GM19467 (cell line): ENCODE measurements around the gene C17orf107.
"Not testable (repeated sequence)": the region's sequence is repeated elsewhere in the genome, so short reads cannot be mapped to it uniquely, and the experiment has no call there.

Source experiments
- ATAC-seq: cut with Tn5 transposase; IDR thresholded peaks from one replicate; pipeline ENCODE4 v1.9.1; 2021; ENCODE audit warnings: mild to moderate bottlenecking, moderate library complexity; ENCODE audit not compliant: unreplicated experiment

C17orf107 gene

GRCh38 chr17:4899341-4900230 is at the start of gene C17orf107:
Gene C17orf107, plus strand, starts transcription at chr17:4899536. Its CDS starts 227 bp downstream, at chr17:4899763.
- ATAC-seq: no peak

DNA sequence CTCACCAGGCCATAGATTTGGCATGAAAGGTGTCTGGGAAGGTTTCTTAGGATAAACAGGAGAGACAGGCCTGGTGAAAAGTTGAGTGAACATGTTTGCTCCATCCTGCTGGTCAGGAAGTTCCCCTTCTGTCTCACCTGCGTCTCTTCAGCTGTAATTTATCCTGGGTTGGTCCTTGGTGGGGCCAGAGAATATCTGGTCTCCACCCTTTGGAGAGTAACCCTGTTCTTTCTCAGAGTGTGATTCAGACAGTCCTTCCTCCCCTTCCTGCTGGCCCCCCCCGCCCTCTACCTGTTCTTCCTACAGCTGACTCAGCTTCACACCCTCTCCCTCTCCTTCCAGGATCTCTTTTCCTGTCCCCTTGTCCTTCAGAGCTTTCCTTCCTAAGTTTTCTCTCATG is 49.1 kb upstream of the C17orf107 start:
- ATAC-seq: no peak

DNA sequence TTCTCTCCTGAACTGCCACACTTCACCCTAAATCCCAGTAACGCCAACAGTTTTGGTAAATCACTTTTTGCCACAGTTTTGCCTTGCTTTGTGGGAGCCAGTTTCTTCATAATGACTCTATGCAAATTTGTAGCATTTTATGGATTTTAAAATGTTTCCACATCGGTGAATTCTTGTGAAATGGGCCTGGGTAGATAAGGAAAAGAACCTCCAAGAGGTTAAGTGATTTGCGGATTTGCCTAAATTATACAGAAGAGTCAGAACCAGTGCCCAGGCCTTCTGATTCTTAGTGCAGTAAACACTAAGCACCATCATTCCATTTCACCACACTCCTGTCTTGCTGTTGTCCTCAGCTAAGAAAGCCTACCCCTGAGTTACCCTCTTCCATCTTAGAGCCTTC is 48.3 kb upstream of the C17orf107 start:
- no peak for ATAC-seq

- ATAC-seq: no peak
Observed at GRCh38 chr17:4852567-4853207, 46.6 kb upstream of the C17orf107 start.

- no peak for ATAC-seq
Observed at GRCh38 chr17:4853208-4853671, 46.1 kb upstream of the C17orf107 start.

GRCh38 chr17:4854111-4854681 is 45.1 kb upstream of the C17orf107 start:
- no peak for ATAC-seq

DNA sequence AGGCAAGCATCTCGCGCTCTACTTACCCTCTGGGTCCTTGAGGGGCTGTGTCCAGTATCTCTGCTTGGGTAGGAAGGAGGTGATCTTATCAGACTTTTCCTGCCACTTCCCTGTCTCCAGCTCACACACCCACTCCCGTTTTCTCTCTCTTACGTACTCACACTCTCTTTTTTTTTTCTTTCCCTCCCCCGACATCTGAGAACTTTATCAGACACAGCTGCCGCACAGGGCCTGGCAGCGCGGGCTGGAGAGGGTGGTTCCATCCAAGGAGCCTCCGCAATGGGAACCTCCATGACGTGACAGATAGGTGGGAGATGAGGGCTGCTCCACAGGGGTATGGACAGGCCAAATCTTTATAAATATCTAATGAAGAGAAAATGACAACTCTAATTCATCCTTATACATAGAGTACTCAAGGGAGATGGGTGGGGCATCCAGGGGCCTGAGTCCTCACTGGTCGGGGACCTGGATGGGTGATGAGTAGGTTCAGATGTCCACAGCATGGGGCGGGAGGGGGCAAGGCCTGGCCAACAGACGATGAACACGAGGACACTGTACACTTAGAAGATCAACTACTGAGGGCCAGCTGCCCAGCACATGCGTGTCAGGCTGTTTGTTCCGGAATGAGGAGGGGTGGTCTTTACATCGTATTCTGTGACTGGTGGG is 42.9 kb upstream of the C17orf107 start:
- ATAC-seq: no peak

- no peak for ATAC-seq
Observed at GRCh38 chr17:4856937-4857314, 42.4 kb upstream of the C17orf107 start.

GRCh38 chr17:4857347-4857746 is 42.0 kb upstream of the C17orf107 start:
- not testable (repeated sequence) for ATAC-seq

GRCh38 chr17:4858068-4858881 is 41.1 kb upstream of the C17orf107 start:
- no peak for ATAC-seq

GRCh38 chr17:4858882-4859260 is 40.5 kb upstream of the C17orf107 start:
- ATAC-seq: no peak

- ATAC-seq: no peak
Observed at GRCh38 chr17:4859816-4860625, 39.3 kb upstream of the C17orf107 start.

DNA sequence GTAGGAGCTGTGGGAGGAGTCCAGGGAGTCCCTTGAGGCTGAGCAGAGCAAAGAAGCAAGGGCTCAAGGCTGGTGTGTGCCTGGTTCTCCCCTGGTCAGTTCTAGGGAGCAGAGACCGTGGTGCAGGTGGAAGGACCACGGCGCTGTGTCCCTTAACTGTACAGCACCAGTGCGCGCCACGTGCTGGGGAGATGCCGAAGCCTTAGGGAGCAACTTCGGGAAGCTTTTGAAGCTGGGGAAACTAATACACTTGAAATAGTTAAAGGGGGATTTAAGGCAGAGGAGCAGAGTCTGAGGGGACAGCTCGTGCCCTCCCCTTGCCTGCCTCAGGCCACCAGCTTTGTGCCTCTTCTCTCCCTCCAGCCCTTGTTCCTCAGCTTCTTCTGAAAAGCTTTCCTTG is 38.7 kb upstream of the C17orf107 start:
- no peak for ATAC-seq

DNA sequence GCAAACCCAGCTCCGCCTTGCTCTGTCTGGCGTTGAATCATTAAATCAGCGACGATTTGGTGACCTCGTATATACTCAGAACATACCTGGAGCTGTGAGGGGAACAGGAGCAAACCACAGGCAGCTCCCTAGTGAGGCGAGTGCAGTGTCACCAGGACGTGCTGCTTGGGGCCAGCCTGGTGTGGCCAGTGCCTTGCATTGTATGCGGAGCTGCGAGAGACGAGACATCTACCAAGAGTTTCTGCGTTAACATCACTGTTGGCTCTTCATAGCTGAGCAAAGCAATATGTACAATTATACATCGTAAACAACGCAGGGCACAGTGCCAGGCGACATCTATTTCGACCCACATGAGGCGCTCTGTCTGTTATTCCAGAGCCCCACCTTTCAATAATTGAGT is 38.3 kb upstream of the C17orf107 start:
- ATAC-seq: no peak

DNA sequence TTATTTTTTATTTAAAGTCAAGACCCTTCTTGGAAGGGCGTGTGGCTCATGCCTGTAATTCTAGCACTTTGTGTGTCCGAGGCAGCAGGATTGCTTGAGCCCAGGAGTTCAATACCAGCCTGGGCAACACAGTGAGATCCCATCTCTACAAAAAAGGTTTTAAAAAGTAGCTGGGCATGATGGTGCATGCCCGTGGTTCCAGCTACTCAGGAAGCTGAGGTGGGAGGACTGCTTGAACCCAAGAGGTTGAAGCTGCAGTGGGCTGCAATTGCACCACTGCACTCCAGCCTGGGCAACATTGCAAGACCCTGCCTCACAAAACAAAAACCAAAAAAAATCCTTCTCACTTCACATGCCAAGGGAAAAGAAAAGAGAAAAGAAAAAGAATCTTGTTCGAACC is 36.6 kb upstream of the C17orf107 start:
- ATAC-seq: no peak

GRCh38 chr17:4863321-4863720 is 36.0 kb upstream of the C17orf107 start:
- ATAC-seq: no peak

GRCh38 chr17:4867535-4867934 is 31.8 kb upstream of the C17orf107 start:
- ATAC-seq: not testable (repeated sequence)

GRCh38 chr17:4869058-4869998 is 30.0 kb upstream of the C17orf107 start:
- not testable (repeated sequence) for ATAC-seq

- ATAC-seq: no peak
Observed at GRCh38 chr17:4870855-4871254, 28.5 kb upstream of the C17orf107 start.
